A549 (cell line): ENCODE results near the gene FAM171A1.

ENCODE experiments used
- CHD2 ChIP-seq: fragments of 150-350 bp; IDR thresholded peaks from 2 replicates; pipeline ENCODE4 v1.6.1; 2014; ENCODE audit warnings: low read length; ENCODE audit not compliant: partially characterized antibody
- CTCF ChIP-seq: fragments of >200 bp; sonication (Bioruptor Twin); formaldehyde crosslinking; IDR thresholded peaks from 3 replicates; pipeline ENCODE4 v1.5.1; 2016
- MAX ChIP-seq: IDR thresholded peaks from 2 replicates; pipeline ENCODE4 v1.6.1; 2012
- POLR2A ChIP-seq: IDR thresholded peaks from 2 replicates; pipeline ENCODE4 v1.6.1; 2012; ENCODE audit warnings: mild to moderate bottlenecking, low read length
- RAD21 ChIP-seq, 2 experiments: fragments of >200 bp in 1 of 2; sonication (Bioruptor Twin) in 1 of 2; formaldehyde crosslinking in 1 of 2; IDR thresholded peaks in 1 of 2; conservative IDR thresholded peaks in 1 of 2; 2 replicates in 1 of 2; 3 replicates in 1 of 2; pipeline ENCODE4 v1.6.1; 2012 to 2018; ENCODE audit warnings: inconsistent platforms in 1 of 2
- SMC3 ChIP-seq: fragments of >200 bp; sonication (Bioruptor Twin); formaldehyde crosslinking; IDR thresholded peaks from 3 replicates; pipeline ENCODE4 v1.6.1; 2018; ENCODE audit warnings: inconsistent platforms
- TF ChIP-seq, protein P1 (sequence below): IDR thresholded peaks from 2 replicates; pipeline ENCODE4 v1.6.1; 2012; ENCODE audit warnings: low read depth, borderline replicate concordance
- TF ChIP-seq, protein P2 (sequence below): fragments of 250-450 bp; sonication (Bioruptor Pico); IDR thresholded peaks from 2 replicates; pipeline ENCODE4 v1.5.0; 2020; ENCODE audit warnings: low read depth, mild to moderate bottlenecking, moderate library complexity
- TF ChIP-seq, protein P3 (sequence below): fragments of 250-450 bp; sonication (Bioruptor Pico); IDR thresholded peaks from 2 replicates; pipeline ENCODE4 v1.5.0; 2021; ENCODE audit warnings: mild to moderate bottlenecking, moderate library complexity, borderline replicate concordance
- TF ChIP-seq, protein P4 (sequence below): fragments of 450-650 bp; IDR thresholded peaks from 2 replicates; pipeline ENCODE4 v1.6.1; 2014; ENCODE audit warnings: antibody characterized with exemption

DNA sequence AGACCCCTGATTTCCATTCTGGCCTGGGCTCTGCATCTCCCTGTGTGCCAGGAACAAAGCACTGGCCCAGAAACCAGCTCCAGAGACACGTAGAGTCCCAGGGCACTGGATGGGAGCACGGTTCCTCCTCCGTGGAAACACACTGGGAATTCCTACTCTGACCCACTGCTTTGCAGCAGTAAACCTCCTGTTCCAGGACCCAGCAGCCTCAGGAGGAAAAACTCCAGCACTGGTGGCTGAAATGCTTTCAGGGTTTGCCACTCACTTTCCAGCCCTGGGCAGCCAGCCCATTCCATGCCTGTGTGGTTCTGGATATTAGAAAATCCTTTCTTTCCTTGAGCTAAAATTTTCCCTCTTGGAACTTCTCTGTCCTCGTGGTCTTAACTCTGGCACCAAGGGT lies 58.0 kb downstream of the FAM171A1 start:
- TF ChIP-seq POLR2A = no peak
- TF ChIP-seq, protein P1, sequence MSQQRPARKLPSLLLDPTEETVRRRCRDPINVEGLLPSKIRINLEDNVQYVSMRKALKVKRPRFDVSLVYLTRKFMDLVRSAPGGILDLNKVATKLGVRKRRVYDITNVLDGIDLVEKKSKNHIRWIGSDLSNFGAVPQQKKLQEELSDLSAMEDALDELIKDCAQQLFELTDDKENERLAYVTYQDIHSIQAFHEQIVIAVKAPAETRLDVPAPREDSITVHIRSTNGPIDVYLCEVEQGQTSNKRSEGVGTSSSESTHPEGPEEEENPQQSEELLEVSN = no peak
- TF ChIP-seq, protein P2, sequence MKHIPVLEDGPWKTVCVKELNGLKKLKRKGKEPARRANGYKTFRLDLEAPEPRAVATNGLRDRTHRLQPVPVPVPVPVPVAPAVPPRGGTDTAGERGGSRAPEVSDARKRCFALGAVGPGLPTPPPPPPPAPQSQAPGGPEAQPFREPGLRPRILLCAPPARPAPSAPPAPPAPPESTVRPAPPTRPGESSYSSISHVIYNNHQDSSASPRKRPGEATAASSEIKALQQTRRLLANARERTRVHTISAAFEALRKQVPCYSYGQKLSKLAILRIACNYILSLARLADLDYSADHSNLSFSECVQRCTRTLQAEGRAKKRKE (CRISPR knock-in tag) = no peak
- TF ChIP-seq, protein P3, sequence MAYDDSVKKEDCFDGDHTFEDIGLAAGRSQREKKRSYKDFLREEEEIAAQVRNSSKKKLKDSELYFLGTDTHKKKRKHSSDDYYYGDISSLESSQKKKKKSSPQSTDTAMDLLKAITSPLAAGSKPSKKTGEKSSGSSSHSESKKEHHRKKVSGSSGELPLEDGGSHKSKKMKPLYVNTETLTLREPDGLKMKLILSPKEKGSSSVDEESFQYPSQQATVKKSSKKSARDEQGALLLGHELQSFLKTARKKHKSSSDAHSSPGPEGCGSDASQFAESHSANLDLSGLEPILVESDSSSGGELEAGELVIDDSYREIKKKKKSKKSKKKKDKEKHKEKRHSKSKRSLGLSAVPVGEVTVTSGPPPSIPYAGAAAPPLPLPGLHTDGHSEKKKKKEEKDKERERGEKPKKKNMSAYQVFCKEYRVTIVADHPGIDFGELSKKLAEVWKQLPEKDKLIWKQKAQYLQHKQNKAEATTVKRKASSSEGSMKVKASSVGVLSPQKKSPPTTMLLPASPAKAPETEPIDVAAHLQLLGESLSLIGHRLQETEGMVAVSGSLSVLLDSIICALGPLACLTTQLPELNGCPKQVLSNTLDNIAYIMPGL (CRISPR knock-in tag) = no peak
- TF ChIP-seq SMC3 = no peak
- TF ChIP-seq, protein P4, sequence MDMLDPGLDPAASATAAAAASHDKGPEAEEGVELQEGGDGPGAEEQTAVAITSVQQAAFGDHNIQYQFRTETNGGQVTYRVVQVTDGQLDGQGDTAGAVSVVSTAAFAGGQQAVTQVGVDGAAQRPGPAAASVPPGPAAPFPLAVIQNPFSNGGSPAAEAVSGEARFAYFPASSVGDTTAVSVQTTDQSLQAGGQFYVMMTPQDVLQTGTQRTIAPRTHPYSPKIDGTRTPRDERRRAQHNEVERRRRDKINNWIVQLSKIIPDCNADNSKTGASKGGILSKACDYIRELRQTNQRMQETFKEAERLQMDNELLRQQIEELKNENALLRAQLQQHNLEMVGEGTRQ = no peak
- no peak for TF ChIP-seq CHD2
- TF ChIP-seq MAX = no peak
- no peak for TF ChIP-seq CTCF
- no peak for TF ChIP-seq RAD21 (conservative IDR thresholded peaks at IDR 0.05 in 1 of 2, IDR thresholded peaks at IDR 0.05 in 1 of 2)
